H9 (cell line): ENCODE measurements around the gene NUP133. TPM values are rescaled to one million over a fixed set of nuclear protein-coding genes. Genes with fewer than 3 reads are reported as not detected.

ENCODE experiments used
- DNase-seq: peaks from one replicate; pipeline ENCODE4 v3.0.0-alpha.2; 2017
- H2AFZ ChIP-seq: one replicate; pipeline ENCODE4 v1.6.1; 2013; ENCODE audit warnings: mild to moderate bottlenecking, low read length, control low read depth, moderate library complexity
- H2AK5ac ChIP-seq: 2 replicates; pipeline ENCODE4 v1.6.1; 2013; ENCODE audit warnings: low read length, control low read depth, mixed read lengths; ENCODE audit not compliant: insufficient read length
- H2BK120ac ChIP-seq: one replicate; pipeline ENCODE4 v1.6.1; 2013; ENCODE audit warnings: low read depth, mild to moderate bottlenecking, low read length, control low read depth, inconsistent platforms; ENCODE audit not compliant: poor library complexity, severe bottlenecking
- H2BK12ac ChIP-seq: 2 replicates; pipeline ENCODE4 v1.6.1; 2013; ENCODE audit warnings: low read length, control low read depth, mixed read lengths, low read depth; ENCODE audit not compliant: insufficient read length
- H2BK15ac ChIP-seq: 2 replicates; pipeline ENCODE4 v1.6.1; 2013; ENCODE audit warnings: low read depth, low read length, control low read depth
- H2BK20ac ChIP-seq: one replicate; pipeline ENCODE4 v1.6.1; 2013; ENCODE audit warnings: low read depth, mild to moderate bottlenecking, low read length, control low read depth, inconsistent platforms; ENCODE audit not compliant: poor library complexity, severe bottlenecking
- H2BK5ac ChIP-seq: 2 replicates; pipeline ENCODE4 v1.6.1; 2013; ENCODE audit warnings: low read length, control low read depth, mixed read lengths; ENCODE audit not compliant: insufficient read length
- H3K14ac ChIP-seq: 2 replicates; pipeline ENCODE4 v1.6.1; 2013; ENCODE audit warnings: low read length, control low read depth; ENCODE audit not compliant: insufficient read depth
- H3K18ac ChIP-seq: 2 replicates; pipeline ENCODE4 v1.6.1; 2013; ENCODE audit warnings: low read depth, mild to moderate bottlenecking, mixed read lengths, low read length, control low read depth; ENCODE audit not compliant: insufficient read length
- H3K23ac ChIP-seq: 2 replicates; pipeline ENCODE4 v1.6.1; 2013; ENCODE audit warnings: low read length, control low read depth, mixed read lengths, low read depth; ENCODE audit not compliant: insufficient read length
- H3K23me2 ChIP-seq: 2 replicates; pipeline ENCODE4 v1.6.1; 2013; ENCODE audit warnings: low read depth, mild to moderate bottlenecking, mixed read lengths, low read length, control low read depth; ENCODE audit not compliant: insufficient read length, poor library complexity, severe bottlenecking
- H3K27ac ChIP-seq: 2 replicates; pipeline ENCODE4 v1.5.1; 2013; ENCODE audit warnings: low read length, control low read depth, mixed read lengths, low read depth; ENCODE audit not compliant: insufficient read length
- H3K27me3 ChIP-seq: 2 replicates; pipeline ENCODE4 v1.6.1; 2013; ENCODE audit warnings: low read length, control low read depth, inconsistent platforms; ENCODE audit not compliant: insufficient read depth
- H3K4ac ChIP-seq: 2 replicates; pipeline ENCODE4 v1.6.1; 2013; ENCODE audit warnings: low read depth, mild to moderate bottlenecking, control low read depth, inconsistent platforms, low read length, moderate library complexity
- H3K4me1 ChIP-seq: 2 replicates; pipeline ENCODE4 v1.6.1; 2013; ENCODE audit warnings: low read length, control low read depth, inconsistent platforms; ENCODE audit not compliant: insufficient read depth
- H3K4me2 ChIP-seq: 2 replicates; pipeline ENCODE4 v1.6.1; 2013; ENCODE audit warnings: low read length, control low read depth, mixed read lengths; ENCODE audit not compliant: insufficient read length, insufficient read depth
- H3K56ac ChIP-seq: 2 replicates; pipeline ENCODE4 v1.6.1; 2013; ENCODE audit warnings: low read depth, mild to moderate bottlenecking, mixed read lengths, low read length, control low read depth; ENCODE audit not compliant: insufficient read length
- H3K79me1 ChIP-seq: 2 replicates; pipeline ENCODE4 v1.6.1; 2013; ENCODE audit warnings: low read depth, mild to moderate bottlenecking, moderate library complexity, low read length, control low read depth, inconsistent platforms; ENCODE audit not compliant: insufficient read depth, poor library complexity, severe bottlenecking
- H3K79me2 ChIP-seq: 2 replicates; pipeline ENCODE4 v1.6.1; 2013; ENCODE audit warnings: low read length, control low read depth, inconsistent platforms; ENCODE audit not compliant: insufficient read depth
- H3K9ac ChIP-seq: 2 replicates; pipeline ENCODE4 v1.6.1; 2013; ENCODE audit warnings: low read length, control low read depth, mixed read lengths; ENCODE audit not compliant: insufficient read length; ENCODE audit errors: extremely low read depth
- H3K9me3 ChIP-seq: one replicate; pipeline ENCODE4 v1.6.1; 2013; ENCODE audit warnings: low read depth, low read length, inconsistent platforms; ENCODE audit not compliant: control insufficient read depth
- H3T11ph ChIP-seq: one replicate; pipeline ENCODE4 v1.6.1; 2013; ENCODE audit warnings: mild to moderate bottlenecking, low read length, control low read depth, inconsistent platforms
- H4K20me1 ChIP-seq: one replicate; pipeline ENCODE4 v1.6.1; 2013; ENCODE audit not compliant: control insufficient read depth, insufficient read length, insufficient read depth
- H4K5ac ChIP-seq: 2 replicates; pipeline ENCODE4 v1.6.1; 2013; ENCODE audit warnings: low read depth, mild to moderate bottlenecking, mixed read lengths, low read length, control low read depth; ENCODE audit not compliant: insufficient read length
- H4K8ac ChIP-seq: replicated peaks from 2 replicates; pipeline ENCODE4 v1.6.1; 2013; ENCODE audit warnings: low read length, control low read depth, mixed read lengths, low read depth; ENCODE audit not compliant: insufficient read length
- H4K91ac ChIP-seq: 2 replicates; pipeline ENCODE4 v1.6.1; 2013; ENCODE audit warnings: low read depth, mild to moderate bottlenecking, moderate library complexity, mixed read lengths, low read length, control low read depth; ENCODE audit not compliant: insufficient read length
- H3K27ac Mint-ChIP-seq, 3 experiments: 2 replicates in 2 of 3; 3 replicates in 1 of 3; pipeline ENCODE4 v1.8.0; 2020 to 2021; ENCODE audit warnings: mixed read lengths in 3 of 3, mild to moderate bottlenecking in 1 of 3, moderate library complexity in 1 of 3
- H3K27me3 Mint-ChIP-seq: 2 replicates; pipeline ENCODE4 v1.8.0; 2021; ENCODE audit warnings: low read depth, mild to moderate bottlenecking, moderate library complexity, mixed read lengths
- H3K36me3 Mint-ChIP-seq, 3 experiments: 2 replicates in 2 of 3; 3 replicates in 1 of 3; pipeline ENCODE4 v1.8.0; 2020 to 2021; ENCODE audit warnings: low read depth in 3 of 3, mixed read lengths in 3 of 3; ENCODE audit not compliant: insufficient read depth in 1 of 3
- H3K4me1 Mint-ChIP-seq, 2 experiments: 2 replicates each; pipeline ENCODE4 v1.8.0; 2020; ENCODE audit warnings: mixed read lengths in 2 of 2
- H3K4me3 Mint-ChIP-seq, 2 experiments: 2 replicates in 1 of 2; 3 replicates in 1 of 2; pipeline ENCODE4 v1.8.0; 2020 to 2021; ENCODE audit warnings: mild to moderate bottlenecking in 2 of 2, mixed read lengths in 2 of 2, moderate library complexity in 1 of 2
- H3K9me3 Mint-ChIP-seq, 2 experiments: 2 replicates in 1 of 2; 3 replicates in 1 of 2; pipeline ENCODE4 v1.8.0; 2020; ENCODE audit warnings: mild to moderate bottlenecking in 2 of 2, mixed read lengths in 2 of 2, moderate library complexity in 1 of 2
- CTCF ChIP-seq: fragments of 200-600 bp; sonication (generic); conservative IDR thresholded peaks from 3 replicates; pipeline ENCODE4 v1.8.0; 2021; ENCODE audit warnings: antibody characterized with exemption, mild to moderate bottlenecking
- WGBS: extraction: QIAGEN DNeasy Blood & Tissue Kit; methylation state at CpG from one replicate; pipeline ENCODE4 v1.1.7; 2013; ENCODE audit warnings: missing lambda C conversion rate, low lambda C conversion rate, mixed read lengths; ENCODE audit not compliant: insufficient read length; ENCODE audit errors: extremely low coverage; 5-methylcytosine and 5-hydroxymethylcytosine counted together
- total RNA-seq: library from RNA; stranded (reverse); gene quantifications from 2 replicates; pipeline ENCODE4 v1.2.1, GENCODE V29; 2021

NUP133 gene
- total RNA-seq, 1 experiment from 2014 or later, result 71.3 TPM

- no peak overlapping the region for H2AFZ ChIP-seq
- H4K8ac ChIP-seq, result no peak overlapping the region
- no peak overlapping the region for H2BK5ac ChIP-seq
- no peaks in the 10 kb centered on the region for H3K4me1 Mint-ChIP-seq
- H3K18ac ChIP-seq, result no peak overlapping the region
- no peaks in the 10 kb centered on the region for H4K20me1 ChIP-seq
- no peak for DNase-seq
- no peak overlapping the region for H3T11ph ChIP-seq
- H3K27me3 Mint-ChIP-seq, result no peaks in the 10 kb centered on the region
- no peak overlapping the region for H3K9ac ChIP-seq
- H3K4me1 ChIP-seq, result no peaks in the 10 kb centered on the region
- no peak overlapping the region for H4K5ac ChIP-seq
- peaks cover 8 to 49% (median 32%) of the 10 kb centered on the region in 3 experiments; a peak in 6 of 7 replicates for H3K36me3 Mint-ChIP-seq
- H3K27ac Mint-ChIP-seq, result no peak overlapping the region
- no CpG with 5 or more reads among the region's 3 CpGs for WGBS
- H3K56ac ChIP-seq, result no peak overlapping the region
- H3K79me1 ChIP-seq, result no peaks in the 10 kb centered on the region
- no peak overlapping the region for H2BK20ac ChIP-seq
- H3K9me3 Mint-ChIP-seq, result no peaks in the 10 kb centered on the region
- no peak overlapping the region for H3K4me2 ChIP-seq
- H3K27me3 ChIP-seq, result no peaks in the 10 kb centered on the region
- H3K27ac ChIP-seq, result no peak overlapping the region
- H3K4me3 Mint-ChIP-seq, result no peak overlapping the region
- no peak overlapping the region for H3K14ac ChIP-seq
- H3K79me2 ChIP-seq, result no peaks in the 10 kb centered on the region
- no peak overlapping the region for H2BK12ac ChIP-seq
- H2BK120ac ChIP-seq, result no peak overlapping the region
- H3K23me2 ChIP-seq, result no peaks in the 10 kb centered on the region
- no peak overlapping the region for H3K23ac ChIP-seq
- H2AK5ac ChIP-seq, result no peak overlapping the region
- TF ChIP-seq CTCF, result no peak
- no peak overlapping the region for H2BK15ac ChIP-seq
- no peaks in the 10 kb centered on the region for H3K9me3 ChIP-seq
- no peak overlapping the region for H3K4ac ChIP-seq
- no peak overlapping the region for H4K91ac ChIP-seq
Observed at GRCh38 chr1:229456016-229456415, 52.1 kb downstream of the NUP133 start.
